VCaP (cell line): ENCODE measurements around the gene COL27A1.

Experiments
- H3K27ac ChIP-seq: fragments of 450-650 bp; 2 replicates; pipeline ENCODE4 v1.5.1; 2017
- TF ChIP-seq, protein P1 (sequence below): fragments of 450-650 bp; conservative IDR thresholded peaks from 2 replicates; pipeline ENCODE4 v1.5.1; 2017; ENCODE audit warnings: mild to moderate bottlenecking, moderate library complexity

The COL27A1 gene

DNA sequence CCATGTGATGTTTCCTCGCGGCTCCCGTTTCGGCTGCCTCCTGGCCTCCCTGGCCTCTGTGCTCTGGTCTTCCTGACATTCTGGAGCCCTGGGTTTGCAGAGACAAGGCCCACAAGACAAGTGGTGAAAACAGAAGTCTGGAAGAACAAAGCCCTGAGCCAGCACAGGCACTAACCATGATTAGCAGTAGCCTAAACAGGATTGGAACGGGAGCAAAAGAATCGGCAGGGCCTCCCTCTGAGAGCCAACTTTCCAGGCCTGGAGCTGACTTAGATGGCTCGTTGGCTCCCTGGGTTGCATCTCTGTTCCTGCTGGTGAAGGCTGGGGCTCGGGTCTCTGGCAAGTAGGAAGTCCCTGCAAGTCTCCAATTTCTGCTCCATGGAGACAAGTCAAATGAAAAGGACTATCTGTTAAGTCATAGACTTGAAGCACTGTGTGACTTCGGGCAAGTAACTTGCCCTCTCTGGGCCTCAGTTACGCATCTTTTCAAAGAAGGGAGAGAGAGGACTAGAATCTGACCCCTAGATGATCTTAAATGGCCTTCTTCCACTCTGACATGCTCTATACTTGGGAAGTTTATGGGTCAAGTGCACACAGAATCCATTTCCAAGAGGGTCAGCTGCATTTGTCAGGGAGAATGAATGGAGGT, 3.3 kb downstream of the COL27A1 start:
- TF ChIP-seq, protein P1, sequence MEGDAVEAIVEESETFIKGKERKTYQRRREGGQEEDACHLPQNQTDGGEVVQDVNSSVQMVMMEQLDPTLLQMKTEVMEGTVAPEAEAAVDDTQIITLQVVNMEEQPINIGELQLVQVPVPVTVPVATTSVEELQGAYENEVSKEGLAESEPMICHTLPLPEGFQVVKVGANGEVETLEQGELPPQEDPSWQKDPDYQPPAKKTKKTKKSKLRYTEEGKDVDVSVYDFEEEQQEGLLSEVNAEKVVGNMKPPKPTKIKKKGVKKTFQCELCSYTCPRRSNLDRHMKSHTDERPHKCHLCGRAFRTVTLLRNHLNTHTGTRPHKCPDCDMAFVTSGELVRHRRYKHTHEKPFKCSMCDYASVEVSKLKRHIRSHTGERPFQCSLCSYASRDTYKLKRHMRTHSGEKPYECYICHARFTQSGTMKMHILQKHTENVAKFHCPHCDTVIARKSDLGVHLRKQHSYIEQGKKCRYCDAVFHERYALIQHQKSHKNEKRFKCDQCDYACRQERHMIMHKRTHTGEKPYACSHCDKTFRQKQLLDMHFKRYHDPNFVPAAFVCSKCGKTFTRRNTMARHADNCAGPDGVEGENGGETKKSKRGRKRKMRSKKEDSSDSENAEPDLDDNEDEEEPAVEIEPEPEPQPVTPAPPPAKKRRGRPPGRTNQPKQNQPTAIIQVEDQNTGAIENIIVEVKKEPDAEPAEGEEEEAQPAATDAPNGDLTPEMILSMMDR, result no peak
- H3K27ac ChIP-seq, result no peak overlapping the region

DNA sequence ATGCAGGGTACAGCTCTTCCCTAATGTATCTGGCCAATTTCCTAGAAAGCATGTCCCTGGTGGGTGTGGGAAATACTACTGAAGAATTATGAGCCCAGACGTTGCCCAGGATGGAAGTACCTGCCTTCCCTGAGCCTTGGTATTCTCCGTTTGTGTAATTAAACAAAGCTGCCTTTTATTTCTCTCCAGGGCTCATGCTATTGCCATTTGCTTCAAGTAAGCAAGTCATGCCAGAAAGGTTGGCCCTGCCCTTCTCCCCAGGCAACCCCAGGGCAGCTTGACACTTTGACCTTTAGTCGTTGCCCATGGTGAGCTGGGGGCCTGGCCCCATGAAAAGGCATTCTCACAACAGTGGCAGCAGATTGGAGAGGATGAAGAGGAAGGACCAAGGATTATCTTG, 4.4 kb downstream of the COL27A1 start:
- TF ChIP-seq, protein P1, result no peak
- no peak overlapping the region for H3K27ac ChIP-seq

GRCh38 chr9:114161513-114161912, 6.2 kb downstream of the COL27A1 start:
- H3K27ac ChIP-seq, result no peak overlapping the region
- TF ChIP-seq, protein P1, result no peak

- no peak overlapping the region for H3K27ac ChIP-seq
- TF ChIP-seq, protein P1, result no peak
Observed at GRCh38 chr9:114163517-114163951, 8.2 kb downstream of the COL27A1 start.

GRCh38 chr9:114164191-114164794, 9.0 kb downstream of the COL27A1 start:
- TF ChIP-seq, protein P1, result no peak
- H3K27ac ChIP-seq, result no peak overlapping the region

- TF ChIP-seq, protein P1, result no peak
- H3K27ac ChIP-seq, result no peak overlapping the region
Observed at GRCh38 chr9:114165407-114166102, 10.2 kb downstream of the COL27A1 start.

DNA sequence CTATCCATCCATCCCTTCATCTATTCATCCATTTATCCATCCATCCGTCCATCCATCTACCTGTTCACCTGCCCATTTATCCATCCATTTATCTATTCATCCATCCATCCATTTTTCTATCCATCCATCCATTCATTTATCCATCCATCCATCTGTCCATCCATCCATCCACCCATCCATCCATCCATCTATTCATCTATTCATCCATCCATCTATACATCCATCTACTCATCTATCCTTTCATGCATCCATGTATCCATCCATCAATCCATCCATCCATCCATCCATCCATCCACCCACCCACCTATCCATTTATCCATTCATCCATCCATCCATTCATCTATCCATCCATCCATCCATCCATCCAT, 10.8 kb downstream of the COL27A1 start:
- H3K27ac ChIP-seq, result no peak overlapping the region
- TF ChIP-seq, protein P1, result no peak
